ENCODE results near the gene ZC3H8.
"Not testable (repeated sequence)": the region's sequence is repeated elsewhere in the genome, so short reads cannot be mapped to it uniquely, and the experiment has no call there.

ZC3H8 gene

GRCh38 chr2:112254466-112255240 lies at the start of gene ZC3H8:
Gene ZC3H8 (minus strand): TSS chr2:112255042. CDS start chr2:112254981, 61 bp downstream.
- in situ Hi-C loops (cut with MboI; ENCODE audit: low sequenced_read_pairs) = no loop called here

- in situ Hi-C loops (cut with MboI; ENCODE audit: low sequenced_read_pairs) = no loop called here
Measured at GRCh38 chr2:112304298-112304941, 49.6 kb upstream of the ZC3H8 start.

- in situ Hi-C loops (cut with MboI; ENCODE audit: low sequenced_read_pairs) = no loop called here
Measured at GRCh38 chr2:112301973-112302372, 47.1 kb upstream of the ZC3H8 start.

GRCh38 chr2:112301171-112301584 lies 46.3 kb upstream of the ZC3H8 start:
- in situ Hi-C loops (cut with MboI; ENCODE audit: low sequenced_read_pairs) = no loop called here

GRCh38 chr2:112296407-112296806 lies 41.6 kb upstream of the ZC3H8 start:
- in situ Hi-C loops (cut with MboI; ENCODE audit: low sequenced_read_pairs) = no loop called here

GRCh38 chr2:112295407-112296078 lies 40.7 kb upstream of the ZC3H8 start:
- in situ Hi-C loops (cut with MboI; ENCODE audit: low sequenced_read_pairs) = no loop called here

- in situ Hi-C loops (cut with MboI; ENCODE audit: low sequenced_read_pairs) = no loop called here
Measured at GRCh38 chr2:112293636-112294401, 39.0 kb upstream of the ZC3H8 start.

- in situ Hi-C loops (cut with MboI; ENCODE audit: low sequenced_read_pairs) = no loop called here
Measured at GRCh38 chr2:112290648-112291047, 35.8 kb upstream of the ZC3H8 start.

- in situ Hi-C loops (cut with MboI; ENCODE audit: low sequenced_read_pairs) = no loop called here
Measured at GRCh38 chr2:112290088-112290487, 35.2 kb upstream of the ZC3H8 start.

- in situ Hi-C loops (cut with MboI; ENCODE audit: low sequenced_read_pairs) = not testable (repeated sequence)
Measured at GRCh38 chr2:112283535-112283934, 28.7 kb upstream of the ZC3H8 start.

- in situ Hi-C loops (cut with MboI; ENCODE audit: low sequenced_read_pairs) = not testable (repeated sequence)
Measured at GRCh38 chr2:112282066-112282465, 27.2 kb upstream of the ZC3H8 start.

- in situ Hi-C loops (cut with MboI; ENCODE audit: low sequenced_read_pairs) = no loop called here
Measured at GRCh38 chr2:112277596-112278220, 22.9 kb upstream of the ZC3H8 start.

- in situ Hi-C loops (cut with MboI; ENCODE audit: low sequenced_read_pairs) = no loop called here
Measured at GRCh38 chr2:112276954-112277353, 22.1 kb upstream of the ZC3H8 start.

- in situ Hi-C loops (cut with MboI; ENCODE audit: low sequenced_read_pairs) = no loop called here
Measured at GRCh38 chr2:112275887-112276773, 21.3 kb upstream of the ZC3H8 start.

- in situ Hi-C loops (cut with MboI; ENCODE audit: low sequenced_read_pairs) = no loop called here
Measured at GRCh38 chr2:112275311-112275886, 20.6 kb upstream of the ZC3H8 start, which contains the start of gene ZC3H6. Gene ZC3H6 (plus strand): TSS chr2:112275597. CDS start chr2:112275995, 398 bp downstream.

- in situ Hi-C loops (cut with MboI; ENCODE audit: low sequenced_read_pairs) = no loop called here
Measured at GRCh38 chr2:112273349-112273748, 18.5 kb upstream of the ZC3H8 start.

GRCh38 chr2:112272669-112273068 lies 17.8 kb upstream of the ZC3H8 start:
- in situ Hi-C loops (cut with MboI; ENCODE audit: low sequenced_read_pairs) = no loop called here

- in situ Hi-C loops (cut with MboI; ENCODE audit: low sequenced_read_pairs) = no loop called here
Measured at GRCh38 chr2:112268547-112268946, 13.7 kb upstream of the ZC3H8 start.

GRCh38 chr2:112262876-112263275 lies 8.0 kb upstream of the ZC3H8 start:
- in situ Hi-C loops (cut with MboI; ENCODE audit: low sequenced_read_pairs) = no loop called here
